AG04449 (cell line): ENCODE data around the gene KCTD16.

Experiments
- CTCF ChIA-PET: fragments of 350-600 bp; formaldehyde crosslinking; extraction: SDS; loops from one replicate; lab custom pipeline; 2021; ENCODE audit warnings: antibody characterized with exemption; lab: Yijun Ruan, JAX
- POLR2A ChIA-PET: fragments of 400-600, 350-600 bp; formaldehyde crosslinking; extraction: SDS; loops from one replicate; lab custom pipeline; 2020; ENCODE audit warnings: antibody characterized with exemption, inconsistent platforms; lab: Yijun Ruan, JAX
- DNase-seq: peaks from one replicate; pipeline ENCODE4 v3.0.0-alpha.2; 2010; ENCODE audit warnings: low read depth, low spot score
- H3K4me3 ChIP-seq: 2 replicates; pipeline ENCODE4 v1.5.1; 2011; ENCODE audit warnings: low read depth, mild to moderate bottlenecking, control low read depth, low read length
- CTCF ChIP-seq: IDR thresholded peaks from one replicate; pipeline ENCODE4 v1.5.1; 2011; ENCODE audit warnings: mild to moderate bottlenecking, moderate library complexity, low read length, control low read depth, inconsistent platforms; ENCODE audit not compliant: insufficient read depth; ENCODE audit errors: missing control alignments

The KCTD16 gene

DNA sequence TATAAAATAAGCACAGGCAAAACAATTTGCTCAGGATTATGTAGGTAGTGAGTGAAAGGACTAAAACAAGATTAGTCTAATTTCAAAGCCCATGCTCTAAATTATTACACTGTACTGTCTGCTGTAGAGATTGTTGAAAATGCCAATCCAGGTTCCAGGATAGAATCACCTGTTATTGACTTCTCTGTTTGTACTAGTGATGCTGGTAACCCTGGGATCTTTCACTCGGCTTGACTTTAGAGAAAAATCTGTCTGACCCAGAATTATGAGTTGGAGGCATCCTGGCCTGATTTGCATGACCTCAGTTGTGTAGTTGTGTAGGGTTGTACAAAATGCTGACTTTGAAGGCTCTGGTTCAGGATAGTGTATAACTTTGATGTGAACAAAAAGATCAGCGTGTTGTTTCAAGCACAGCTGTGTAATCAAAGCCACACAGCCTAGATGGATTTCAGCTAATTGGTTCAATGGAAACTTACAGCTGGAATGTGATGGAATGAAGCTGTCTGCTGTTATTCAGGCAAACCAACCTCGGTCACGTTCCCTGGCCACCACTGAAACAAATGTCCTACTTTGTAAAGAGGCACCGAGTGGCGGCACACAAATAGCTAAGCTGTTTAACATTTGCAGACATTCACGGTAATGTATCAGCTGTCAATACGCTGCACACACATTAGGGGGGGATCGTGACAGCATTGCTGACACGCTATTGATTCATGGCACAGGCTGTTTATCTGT, 340.3 kb downstream of the KCTD16 start:
- no peak for DNase-seq
- ChIA-PET POLR2A (no interaction called here), CTCF (interaction anchor here (1.5 to 2.9 kb wide), 2 partner anchors 10 to 12 kb away, joined by 4 to 8 read pairs; no protein-coding TSS in a partner anchor)
- no peak overlapping the region for H3K4me3 ChIP-seq
- TF ChIP-seq CTCF: no peak

- POLR2A ChIA-PET: no interaction called here
- no peak overlapping the region for H3K4me3 ChIP-seq
- DNase-seq: no peak
- CTCF ChIA-PET: interaction anchor here (1.5 to 2.9 kb wide), 2 partner anchors 10 to 13 kb away, joined by 4 to 8 read pairs; no protein-coding TSS in a partner anchor
- no peak for TF ChIP-seq CTCF
Observed at GRCh38 chr5:144511580-144512072, 341.0 kb downstream of the KCTD16 start.

- CTCF ChIA-PET: no interaction called here
- POLR2A ChIA-PET: no interaction called here
- DNase-seq: no peak
- no peak for TF ChIP-seq CTCF
- no peak overlapping the region for H3K4me3 ChIP-seq
Observed at GRCh38 chr5:144522698-144523097, 352.0 kb downstream of the KCTD16 start.

GRCh38 chr5:144525000-144525399, 354.3 kb downstream of the KCTD16 start:
- POLR2A ChIA-PET: no interaction called here

GRCh38 chr5:144531188-144531587, 360.5 kb downstream of the KCTD16 start:
- DNase-seq: no peak
- CTCF ChIA-PET: no interaction called here
- no peak for TF ChIP-seq CTCF
- no peak overlapping the region for H3K4me3 ChIP-seq
- POLR2A ChIA-PET: no interaction called here

More at GRCh38 chr5:144525000-144525399, 354.3 kb downstream of the KCTD16 start:
- DNase-seq: no peak
- no peak overlapping the region for H3K4me3 ChIP-seq
- CTCF ChIA-PET: no interaction called here
- TF ChIP-seq CTCF: no peak
